Brain microvascular endothelial cell (primary cell): ENCODE results near the gene ZNF304.
"Not testable (repeated sequence)": the region's sequence is repeated elsewhere in the genome, so short reads cannot be mapped to it uniquely, and the experiment has no call there.

Experiments
- DNase-seq: peaks from one replicate; pipeline ENCODE4 v3.0.0-alpha.2; 2020
- H3K27ac ChIP-seq: fragments of 250-450 bp; sonication (Bioruptor Pico); 2 replicates; pipeline ENCODE4 v1.5.1; 2020; ENCODE audit warnings: mild to moderate bottlenecking, moderate library complexity
- H3K27me3 ChIP-seq: fragments of 250-450 bp; sonication (Bioruptor Pico); replicated peaks from 2 replicates; pipeline ENCODE4 v1.5.1; 2020; ENCODE audit warnings: mild to moderate bottlenecking
- H3K36me3 ChIP-seq: fragments of 250-450 bp; sonication (Bioruptor Pico); replicated peaks from 2 replicates; pipeline ENCODE4 v1.5.1; 2020; ENCODE audit warnings: mild to moderate bottlenecking
- H3K4me3 ChIP-seq: 2 replicates; pipeline ENCODE4 v1.5.1; 2011; ENCODE audit warnings: low read depth, mild to moderate bottlenecking, control low read depth, low read length, moderate library complexity
- CTCF ChIP-seq: IDR thresholded peaks from 2 replicates; pipeline ENCODE4 v1.5.1; 2011; ENCODE audit warnings: low read depth, mild to moderate bottlenecking, moderate library complexity, low read length, control low read depth, inconsistent platforms; ENCODE audit errors: missing control alignments
- in situ Hi-C: cut with HindIII; loops from 2 replicates; pipeline ENCODE4 v1.10.0; 2017; ENCODE audit warnings: low sequenced_read_pairs, low pct_ligation_motif_present

ZNF304 gene

GRCh38 chr19:57362419-57362818, 11.3 kb downstream of the ZNF304 start:
- Histone ChIP-seq H3K27ac (peak overlapping the region; percentile 69), H3K27me3 (no peaks in the 10 kb centered on the region), H3K4me3 (peak overlapping the region; percentile 79), H3K36me3 (peaks cover 6% of the 10 kb centered on the region)
- DNase-seq, result no peak
- TF ChIP-seq CTCF, result no peak
- in situ Hi-C loops, result no loop called here

GRCh38 chr19:57362997-57363687, 12.1 kb downstream of the ZNF304 start, which contains the start of the genes TRAPPC2B and ZNF547:
TRAPPC2B (plus strand) TSS chr19:57363551; CDS start chr19:57364834, 1,283 bp downstream.
ZNF547 (plus strand) TSS chr19:57363551; CDS start chr19:57368556, 5,005 bp downstream.
- H3K4me3 ChIP-seq, result peak within 1 kb of the TSS; percentile 79
- H3K27ac ChIP-seq, result peak within 1 kb of the TSS; percentile 73
- peak; percentile 100 for DNase-seq
- no peak for TF ChIP-seq CTCF
- no peaks in the 10 kb centered on the region for H3K27me3 ChIP-seq
- H3K36me3 ChIP-seq, result no peaks in the 10 kb centered on the region
- in situ Hi-C loops, result no loop called here

- peak; percentile 18 for DNase-seq
- in situ Hi-C loops, result no loop called here
- TF ChIP-seq CTCF, result no peak
Observed at GRCh38 chr19:57363688-57364181, 12.7 kb downstream of the ZNF304 start.

DNA sequence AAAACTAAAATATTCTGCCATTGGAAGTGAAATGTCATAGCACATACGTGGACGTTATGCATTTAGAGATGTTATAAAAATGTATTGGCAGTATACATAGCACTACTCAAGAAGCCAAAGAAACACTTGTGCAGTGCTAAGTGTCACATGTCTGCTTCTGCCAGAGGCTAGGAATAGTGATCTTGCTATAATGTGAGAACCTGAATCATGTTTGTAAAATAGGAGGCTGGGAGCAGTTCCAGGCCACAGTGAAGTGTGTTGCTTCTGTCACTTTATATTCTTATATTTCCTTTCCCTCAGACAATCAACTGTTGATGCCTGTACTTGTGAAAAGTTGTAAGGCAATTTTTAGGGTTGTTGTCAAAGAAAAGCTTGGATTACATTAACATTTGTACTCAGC, 15.7 kb downstream of the ZNF304 start:
- Histone ChIP-seq H3K4me3 (no peak overlapping the region), H3K27ac (no peak overlapping the region), H3K36me3 (no peaks in the 10 kb centered on the region), H3K27me3 (no peaks in the 10 kb centered on the region)
- in situ Hi-C loops, result no loop called here
- no peak for TF ChIP-seq CTCF
- no peak for DNase-seq

More at GRCh38 chr19:57363688-57364181, 12.7 kb downstream of the ZNF304 start:
- H3K36me3 ChIP-seq, result no peaks in the 10 kb centered on the region
- peak overlapping the region; percentile 79 for H3K4me3 ChIP-seq
- no peaks in the 10 kb centered on the region for H3K27me3 ChIP-seq
- H3K27ac ChIP-seq, result peak overlapping the region; percentile 73

DNA sequence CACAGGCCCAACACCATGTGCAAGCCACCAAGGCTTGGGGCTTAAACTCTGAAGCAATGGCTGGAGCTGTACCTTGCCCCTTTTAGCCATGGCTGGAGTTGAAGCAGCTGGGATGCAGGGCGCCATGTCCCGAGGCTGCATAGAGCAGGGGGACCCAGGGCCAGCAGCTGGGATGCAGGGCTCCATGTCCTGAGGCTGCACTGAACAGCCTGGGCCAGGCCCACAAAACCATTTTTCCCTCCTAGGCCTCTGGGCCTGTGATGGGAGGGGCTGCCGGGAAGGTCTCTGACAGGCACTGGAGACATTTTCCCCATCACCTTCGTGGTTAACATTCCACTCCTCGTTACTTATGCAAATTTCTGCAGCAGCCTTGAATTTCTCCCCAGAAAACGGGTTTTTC, 23.1 kb downstream of the ZNF304 start:
- Histone ChIP-seq H3K27me3 (no peaks in the 10 kb centered on the region), H3K36me3 (peaks cover 36% of the 10 kb centered on the region), H3K4me3 (no peak overlapping the region), H3K27ac (no peak overlapping the region)
- in situ Hi-C loops, result no loop called here
- TF ChIP-seq CTCF, result no peak
- DNase-seq, result no peak

DNA sequence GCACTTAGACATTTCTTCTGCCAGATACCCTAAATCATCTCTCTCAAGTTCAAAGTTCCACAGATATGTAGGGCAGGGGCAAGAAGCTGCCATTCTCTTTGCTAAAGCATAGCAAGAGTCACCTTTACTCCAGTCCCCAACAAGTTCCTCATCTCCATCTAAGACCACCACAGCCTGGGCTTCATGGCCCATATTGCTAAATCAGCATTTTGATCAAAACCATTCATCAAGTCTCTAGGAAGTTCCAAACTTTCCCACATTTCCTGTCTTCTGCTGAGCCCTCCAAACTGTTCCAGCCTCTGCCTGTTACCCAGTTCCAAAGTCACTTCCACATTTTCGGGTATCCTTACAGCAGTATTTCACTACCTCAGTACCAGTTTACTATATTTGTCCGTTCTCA, 23.6 kb downstream of the ZNF304 start:
- H3K4me3 ChIP-seq, in situ Hi-C loops, H3K27me3 ChIP-seq, H3K27ac ChIP-seq, DNase-seq: not testable (repeated sequence)
- peaks cover 36% of the 10 kb centered on the region for H3K36me3 ChIP-seq
